COR-L47 (cell line): ENCODE data around the gene SEMA4A.
"Not testable (repeated sequence)": the region's sequence is repeated elsewhere in the genome, so short reads cannot be mapped to it uniquely, and the experiment has no call there.

ENCODE experiments used
- DNase-seq: peaks from one replicate; lab custom pipeline; 2025; lab: John Stamatoyannopoulos, UW

Gene SEMA4A

GRCh38 chr1:156119503-156120209 lies 33.7 kb upstream of the SEMA4A start:
- DNase-seq = peak; percentile 20

- DNase-seq = no peak
Observed at GRCh38 chr1:156120318-156120717, 33.1 kb upstream of the SEMA4A start.

- DNase-seq = not testable (repeated sequence)
Observed at GRCh38 chr1:156121005-156121404, 32.4 kb upstream of the SEMA4A start.

GRCh38 chr1:156121457-156121856 lies 31.9 kb upstream of the SEMA4A start:
- no peak for DNase-seq

GRCh38 chr1:156122086-156122485 lies 31.3 kb upstream of the SEMA4A start:
- no peak for DNase-seq

- no peak for DNase-seq
Observed at GRCh38 chr1:156122519-156123355, 30.6 kb upstream of the SEMA4A start.

GRCh38 chr1:156123356-156124196 lies 29.8 kb upstream of the SEMA4A start:
- peak; percentile 92 for DNase-seq

- no peak for DNase-seq
Observed at GRCh38 chr1:156124557-156125483, 28.6 kb upstream of the SEMA4A start.

- DNase-seq = not testable (repeated sequence)
Observed at GRCh38 chr1:156125544-156125943, 27.8 kb upstream of the SEMA4A start.

- no peak for DNase-seq
Observed at GRCh38 chr1:156126043-156126629, 27.2 kb upstream of the SEMA4A start.

GRCh38 chr1:156126630-156127534 lies 26.5 kb upstream of the SEMA4A start:
- DNase-seq = no peak

- DNase-seq = no peak
Observed at GRCh38 chr1:156128308-156128653, 25.1 kb upstream of the SEMA4A start.

GRCh38 chr1:156128654-156129597 lies 24.5 kb upstream of the SEMA4A start:
- DNase-seq = no peak

GRCh38 chr1:156129687-156130577 lies 23.5 kb upstream of the SEMA4A start:
- DNase-seq = peak; percentile 51

- DNase-seq = no peak
Observed at GRCh38 chr1:156130578-156130942, 22.8 kb upstream of the SEMA4A start.

- no peak for DNase-seq
Observed at GRCh38 chr1:156134716-156135435, 18.5 kb upstream of the SEMA4A start.
